AG04450 (cell line): ENCODE results near the gene CADPS2. TPM values are rescaled to one million over a fixed set of nuclear protein-coding genes. Genes with fewer than 3 reads are reported as not detected.

Experiments
- CTCF ChIA-PET: fragments of 300-600, 350-600 bp; formaldehyde crosslinking; extraction: SDS; loops from one replicate; lab custom pipeline; 2022; ENCODE audit warnings: antibody characterized with exemption, inconsistent platforms; lab: Charles Lee
- POLR2A ChIA-PET: fragments of 350-600 bp; formaldehyde crosslinking; extraction: SDS; loops from one replicate; lab custom pipeline; 2021; ENCODE audit warnings: antibody characterized with exemption, inconsistent platforms; lab: Yijun Ruan, JAX
- DNase-seq: peaks from one replicate; pipeline ENCODE4 v3.0.0-alpha.2; 2011; ENCODE audit warnings: low read depth, low spot score
- H3K27ac ChIP-seq: one replicate; pipeline ENCODE4 v1.5.1; 2012; ENCODE audit warnings: low read depth, low read length, control low read depth
- H3K27me3 ChIP-seq: one replicate; pipeline ENCODE4 v1.6.0; 2012; ENCODE audit warnings: low read length; ENCODE audit not compliant: control insufficient read depth, insufficient read depth
- H3K4me3 ChIP-seq: 2 replicates; pipeline ENCODE4 v1.5.1; 2011; ENCODE audit warnings: mild to moderate bottlenecking, low read depth, low read length, control low read depth
- H3K9me3 ChIP-seq: 2 replicates; pipeline ENCODE4 v1.5.1; 2012; ENCODE audit warnings: low read length; ENCODE audit not compliant: control insufficient read depth, insufficient read depth
- CTCF ChIP-seq: IDR thresholded peaks from 2 replicates; pipeline ENCODE4 v1.5.1; 2011; ENCODE audit warnings: low read depth, low read length, control low read depth, inconsistent platforms
- polyA plus RNA-seq: library from polyadenylated mRNA; depleted of rRNA; stranded (reverse); fragments of >200 nt; gene quantifications from 2 replicates; pipeline ENCODE4 v1.2.3, GENCODE V29; 2011

The CADPS2 gene
- polyA plus RNA-seq, 1 experiment: 0.41 TPM

- Histone ChIP-seq H3K4me3 (no peak overlapping the region), H3K27ac (no peak overlapping the region), H3K27me3 (no peaks in the 10 kb centered on the region), H3K9me3 (no peaks in the 10 kb centered on the region)
- ChIA-PET CTCF (no interaction called here), POLR2A (no interaction called here)
- TF ChIP-seq CTCF: no peak
- DNase-seq: no peak
Observed at GRCh38 chr7:122546496-122546895, 339.8 kb downstream of the CADPS2 start.

GRCh38 chr7:122544463-122544862 is 341.8 kb downstream of the CADPS2 start:
- no peak for TF ChIP-seq CTCF
- DNase-seq: no peak
- ChIA-PET CTCF (no interaction called here), POLR2A (no interaction called here)
- H3K4me3 ChIP-seq: no peak overlapping the region
- no peak overlapping the region for H3K27ac ChIP-seq
- H3K27me3 ChIP-seq: no peaks in the 10 kb centered on the region
- H3K9me3 ChIP-seq: no peaks in the 10 kb centered on the region

GRCh38 chr7:122543891-122544290 is 342.4 kb downstream of the CADPS2 start:
- H3K27ac ChIP-seq: no peak overlapping the region
- TF ChIP-seq CTCF: no peak
- H3K9me3 ChIP-seq: no peaks in the 10 kb centered on the region
- CTCF ChIA-PET: interaction anchor here (0.6 kb wide), 1 partner anchor 11 kb away, joined by 3 read pairs; no protein-coding TSS in a partner anchor
- H3K27me3 ChIP-seq: no peaks in the 10 kb centered on the region
- H3K4me3 ChIP-seq: no peak overlapping the region
- DNase-seq: no peak
- POLR2A ChIA-PET: no interaction called here

- CTCF ChIA-PET: interaction anchor here (0.6 kb wide), 1 partner anchor 10 kb away, joined by 3 read pairs; no protein-coding TSS in a partner anchor
- no peak overlapping the region for H3K27ac ChIP-seq
- TF ChIP-seq CTCF: no peak
- DNase-seq: no peak
- H3K27me3 ChIP-seq: no peaks in the 10 kb centered on the region
- no peak overlapping the region for H3K4me3 ChIP-seq
- POLR2A ChIA-PET: no interaction called here
- no peaks in the 10 kb centered on the region for H3K9me3 ChIP-seq
Observed at GRCh38 chr7:122543166-122543565, 343.1 kb downstream of the CADPS2 start.

GRCh38 chr7:122535086-122535485 is 351.2 kb downstream of the CADPS2 start:
- POLR2A ChIA-PET: no interaction called here
- Histone ChIP-seq H3K27me3 (no peaks in the 10 kb centered on the region), H3K9me3 (no peaks in the 10 kb centered on the region), H3K27ac (no peak overlapping the region), H3K4me3 (no peak overlapping the region)
- CTCF ChIA-PET: no interaction called here
- no peak for DNase-seq
- TF ChIP-seq CTCF: no peak
